Psoas muscle (tissue), 8 donors: ENCODE results near the gene CDIP1. TPM values are rescaled to one million over a fixed set of nuclear protein-coding genes. Genes with fewer than 3 reads are reported as not detected.

ENCODE experiments used
- ATAC-seq, 4 donors: fragments of 200-7000 bp; cut with Tn5 transposase; one replicate each; pipeline ENCODE4 v1.9.1; 2020; ENCODE audit warnings: moderate library complexity in 3 of 4, mild to moderate bottlenecking in 2 of 4
- DNase-seq, 2 donors: peaks; one replicate each; pipeline ENCODE4 v3.0.0-alpha.2; 2020
- H3K27ac ChIP-seq: fragments of 200-600 bp; one replicate; pipeline ENCODE4 v1.8.0; 2022
- H3K27me3 ChIP-seq, 3 donors: fragments of 200-600 bp in 1 of 3; one replicate each; pipeline versions ENCODE4 v1.6.1 to v1.8.0; 2013 to 2022; ENCODE audit warnings: low read length in 2 of 3, mild to moderate bottlenecking in 2 of 3, moderate library complexity in 1 of 3; ENCODE audit not compliant: insufficient read depth in 3 of 3
- H3K36me3 ChIP-seq, 2 donors: fragments of 200-600 bp in 1 of 2; one replicate each; pipeline versions ENCODE4 v1.6.1 to v1.8.0; 2013 to 2022; ENCODE audit warnings: low read depth in 1 of 2, mild to moderate bottlenecking in 1 of 2, moderate library complexity in 1 of 2; ENCODE audit not compliant: insufficient read depth in 1 of 2
- H3K4me1 ChIP-seq: fragments of 200-600 bp; one replicate; pipeline ENCODE4 v1.8.0; 2022
- H3K4me3 ChIP-seq: fragments of 200-600 bp; one replicate; pipeline ENCODE4 v1.8.0; 2022; ENCODE audit warnings: mild to moderate bottlenecking
- H3K9me3 ChIP-seq: fragments of 200-600 bp; one replicate; pipeline ENCODE4 v1.8.0; 2022
- WGBS, 3 donors: extraction: QIAGEN DNeasy Blood & Tissue Kit; methylation state at CpG; one replicate each; pipeline versions ENCODE4 v1.1.6 to v1.1.7; 2013; 5-methylcytosine and 5-hydroxymethylcytosine counted together
- intact Hi-C, 2 donors: fragments of 100-400 bp; cut with DNase I; formaldehyde crosslinking; loops; one replicate each; pipeline versions ENCODE4 v1.11.0 to v1.14.2; 2022
- long read RNA-seq, 2 donors: library from polyadenylated mRNA; unstranded; transcript quantifications; one replicate each; pipeline ENCODE4 v2.0.0, GENCODE V29; 2021
- polyA plus RNA-seq, 3 donors: library from polyadenylated mRNA; stranded (reverse); fragments of 200-250 nt; gene quantifications; one replicate each; pipeline ENCODE4 v1.2.3, GENCODE V29; 2013
- total RNA-seq, 4 donors: library from RNA; stranded (reverse); fragmentation: NEBNext Ultra II Directional in 2 of 4; extraction: Animal tissue kit (Norgen Biotek cat#: 25700) in 2 of 4; gene quantifications; one replicate each; pipeline versions ENCODE4 v1.2.1 to v1.2.4, GENCODE V29; 2021 to 2023
- TF ChIP-seq, protein P1 (sequence below): fragments of 200-600 bp; IDR thresholded peaks from one replicate; pipeline ENCODE4 v1.8.0; 2022; ENCODE audit warnings: antibody characterized with exemption
- donor health status: healthy with polysubstance abuse.
- donor health status: DM: no; HTN: no; CAD: no; lungs with moderate emphysema.
- donor health status: Bipolar disorder and iron deficiency.
- donor health status: healthy.
- donor health status: DM: yes; HTN: yes; CAD: no.
- donor health status: DM: no; HTN: no; CAD: no.
- donor health status: DM: no; HTN: no; CAD: no.
- donor health status: DM: yes; HTN: yes; CAD: no.

Gene CDIP1
- total RNA-seq, result 10 to 100 TPM; 29.1 to 51.8 (median 34.9) TPM
- 10 to 100 TPM; 18.7 to 33.6 (median 22.3) TPM for polyA plus RNA-seq
- long read RNA-seq, donor 1, transcript CDIP1-209 (6 exons, 2,062 nt), result major isoform, 8 of 26 reads
- long read RNA-seq, donor 1, partial matches to known transcripts, result 4 of 26 reads
- long read RNA-seq, donor 1, other reads (novel, unspliced or antisense), result 10 of 26 reads
- long read RNA-seq, donor 2, transcript CDIP1-209 (6 exons, 2,062 nt), result major isoform, 9 of 28 reads
- long read RNA-seq, donor 2, partial matches to known transcripts, result 3 of 28 reads
- long read RNA-seq, donor 2, other reads (novel, unspliced or antisense), result 10 of 28 reads

DNA sequence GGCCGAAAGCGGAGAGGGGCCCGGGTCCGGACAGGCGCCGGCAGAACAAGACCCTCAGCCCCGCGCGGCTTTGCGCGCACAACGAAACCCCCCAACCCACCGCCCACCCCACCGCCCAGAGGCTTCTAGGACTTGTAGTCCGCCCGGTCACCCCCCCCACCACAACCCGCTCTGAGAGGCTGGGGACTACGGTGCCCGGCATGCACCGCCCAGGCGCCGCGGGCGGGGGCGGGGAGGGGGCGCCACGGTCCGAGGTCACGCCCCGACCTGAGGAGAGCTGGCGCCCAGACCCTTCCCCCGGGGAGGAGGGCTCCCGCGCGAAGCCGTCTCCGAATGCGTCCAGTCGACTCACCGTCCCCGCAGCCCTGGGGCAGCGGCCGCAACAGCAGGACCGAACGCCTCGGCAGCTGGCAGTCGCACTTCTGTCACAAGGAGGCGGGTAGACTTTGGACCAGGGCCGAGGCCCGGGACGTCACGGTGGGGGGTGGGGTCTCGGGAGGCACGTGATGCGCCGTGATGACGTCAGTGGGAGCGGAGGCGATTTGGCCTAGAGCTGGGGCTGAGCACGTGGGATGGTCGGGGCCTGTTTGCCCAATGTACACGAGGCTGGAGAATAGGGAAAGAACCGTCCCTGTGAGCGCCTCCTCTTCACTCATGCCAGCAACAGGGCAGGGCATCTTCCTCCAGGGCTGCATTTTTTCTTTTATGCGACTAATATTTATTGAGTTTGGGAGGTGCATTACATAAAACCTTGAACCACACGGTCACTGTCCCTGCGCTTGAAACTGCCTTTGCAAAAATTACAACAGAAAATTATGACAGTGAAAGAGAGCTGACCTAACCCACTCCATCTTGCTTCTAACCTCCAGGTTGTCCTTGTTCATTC, at the start of gene CDIP1:
Gene CDIP1, minus strand, starts transcription at position 424 of the 886 bp plus-strand sequence. CDS start 24,643 bp downstream, outside the sequence.
- intact Hi-C loops, result no loop called here
- ATAC-seq (peak; percentile 95 to 96 (median 95)), DNase-seq (peak; percentile 98 to 99)
- TF ChIP-seq, protein P1, sequence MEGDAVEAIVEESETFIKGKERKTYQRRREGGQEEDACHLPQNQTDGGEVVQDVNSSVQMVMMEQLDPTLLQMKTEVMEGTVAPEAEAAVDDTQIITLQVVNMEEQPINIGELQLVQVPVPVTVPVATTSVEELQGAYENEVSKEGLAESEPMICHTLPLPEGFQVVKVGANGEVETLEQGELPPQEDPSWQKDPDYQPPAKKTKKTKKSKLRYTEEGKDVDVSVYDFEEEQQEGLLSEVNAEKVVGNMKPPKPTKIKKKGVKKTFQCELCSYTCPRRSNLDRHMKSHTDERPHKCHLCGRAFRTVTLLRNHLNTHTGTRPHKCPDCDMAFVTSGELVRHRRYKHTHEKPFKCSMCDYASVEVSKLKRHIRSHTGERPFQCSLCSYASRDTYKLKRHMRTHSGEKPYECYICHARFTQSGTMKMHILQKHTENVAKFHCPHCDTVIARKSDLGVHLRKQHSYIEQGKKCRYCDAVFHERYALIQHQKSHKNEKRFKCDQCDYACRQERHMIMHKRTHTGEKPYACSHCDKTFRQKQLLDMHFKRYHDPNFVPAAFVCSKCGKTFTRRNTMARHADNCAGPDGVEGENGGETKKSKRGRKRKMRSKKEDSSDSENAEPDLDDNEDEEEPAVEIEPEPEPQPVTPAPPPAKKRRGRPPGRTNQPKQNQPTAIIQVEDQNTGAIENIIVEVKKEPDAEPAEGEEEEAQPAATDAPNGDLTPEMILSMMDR, result no peak
- peak within 1 kb of the TSS; percentile 91 for H3K4me3 ChIP-seq
- no peaks in the 10 kb centered on the region for H3K27me3 ChIP-seq
- H3K9me3 ChIP-seq, result peaks cover 14% of the 10 kb centered on the region
- peaks cover 27% of the 10 kb centered on the region for H3K4me1 ChIP-seq
- no peaks in the 10 kb centered on the region for H3K36me3 ChIP-seq
- peak within 1 kb of the TSS; percentile 95 for H3K27ac ChIP-seq
- 5% methylated on average over 58 to 67 of the region's 67 CpGs for WGBS, 3 donors

DNA sequence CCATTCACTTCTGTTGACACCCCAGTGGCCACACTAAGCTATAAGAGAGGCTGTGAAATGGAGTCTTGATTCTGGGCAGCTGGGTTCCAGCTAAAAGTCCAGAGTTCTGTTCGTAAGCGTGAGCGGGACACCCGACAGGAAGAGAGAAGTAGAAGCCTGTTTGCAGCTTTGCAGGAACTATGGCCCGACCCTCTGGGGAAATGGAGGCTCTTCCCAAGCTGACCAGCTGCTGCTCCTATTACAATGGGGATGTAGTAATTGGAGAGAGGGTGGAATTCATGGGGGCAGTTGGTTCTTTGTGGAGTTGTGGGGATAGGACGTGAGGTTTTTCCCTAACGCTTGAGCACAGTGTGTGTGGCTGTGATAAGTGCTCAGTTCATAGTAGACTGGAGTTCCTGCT, 47.7 kb upstream of the CDIP1 start:
- Histone ChIP-seq H3K27me3 (no peaks in the 10 kb centered on the region), H3K9me3 (no peaks in the 10 kb centered on the region), H3K4me1 (no peaks in the 10 kb centered on the region), H3K36me3 (no peaks in the 10 kb centered on the region), H3K27ac (no peak overlapping the region), H3K4me3 (no peak overlapping the region)
- intact Hi-C loops, result no loop called here
- TF ChIP-seq, protein P1, result no peak
- WGBS, 3 donors, result 25 to 29% (median 28%) methylated on average over 7 of the region's 7 CpGs
- ATAC-seq (no peak), DNase-seq (no peak)

DNA sequence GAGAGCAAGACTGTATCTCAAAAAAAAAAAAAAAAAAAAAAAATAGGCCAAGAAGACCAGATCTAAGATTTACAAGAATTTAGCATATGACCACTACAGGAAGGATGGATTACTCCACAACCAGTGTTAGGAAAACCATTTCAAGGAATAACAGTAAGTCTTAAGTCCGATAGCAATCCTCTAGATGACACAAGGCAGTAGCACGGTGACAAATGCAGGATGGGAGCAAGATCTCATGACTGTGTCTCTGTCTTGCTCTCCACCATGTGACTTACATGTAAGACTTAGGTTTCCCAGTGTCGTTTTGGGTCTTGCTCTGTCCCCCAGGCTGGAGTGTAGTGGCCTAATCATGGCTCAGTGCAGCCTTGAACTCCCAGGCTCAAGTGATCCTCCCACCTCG, 45.3 kb upstream of the CDIP1 start:
- no peaks in the 10 kb centered on the region for H3K36me3 ChIP-seq
- H3K27ac ChIP-seq, result no peak overlapping the region
- H3K4me3 ChIP-seq, result no peak overlapping the region
- WGBS, 3 donors, result 80 to 90% (median 85%) methylated on average over 4 of the region's 4 CpGs
- H3K9me3 ChIP-seq, result no peaks in the 10 kb centered on the region
- intact Hi-C loops, result no loop called here
- H3K4me1 ChIP-seq, result no peaks in the 10 kb centered on the region
- no peak for DNase-seq
- TF ChIP-seq, protein P1, result no peak
- peaks cover 0 to 2% (median 0%) of the 10 kb centered on the region in 3 donors for H3K27me3 ChIP-seq
- no peak for ATAC-seq

DNA sequence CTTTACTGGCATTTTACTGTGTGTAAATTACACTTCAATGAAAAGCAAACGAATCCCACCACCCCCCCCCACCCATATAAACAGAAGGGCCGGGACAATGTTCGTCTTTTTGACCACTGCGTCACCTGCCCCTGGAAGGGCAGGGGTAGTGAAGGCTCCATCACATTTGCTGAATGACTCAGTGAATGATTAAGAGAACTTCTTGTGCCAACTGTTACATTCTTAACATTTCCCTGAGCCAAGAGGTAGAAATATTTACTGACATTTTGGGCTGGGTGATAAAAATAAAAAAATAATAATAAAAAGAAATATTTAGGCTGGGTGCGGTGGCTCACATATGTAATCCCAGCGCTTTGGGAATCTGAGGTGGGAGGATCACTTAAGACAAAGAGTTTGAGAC, 41.7 kb upstream of the CDIP1 start:
- no peak overlapping the region for H3K27ac ChIP-seq
- no peaks in the 10 kb centered on the region for H3K4me1 ChIP-seq
- no peaks in the 10 kb centered on the region for H3K9me3 ChIP-seq
- H3K27me3 ChIP-seq, result peaks cover 0 to 2% (median 0%) of the 10 kb centered on the region in 3 donors
- DNase-seq (no peak), ATAC-seq (no peak)
- no peak overlapping the region for H3K4me3 ChIP-seq
- intact Hi-C loops, result no loop called here
- TF ChIP-seq, protein P1, result no peak
- 59 to 66% (median 62%) methylated on average over 6 of the region's 6 CpGs for WGBS, 3 donors
- no peaks in the 10 kb centered on the region for H3K36me3 ChIP-seq
